PC-9 (cell line): ENCODE data around the gene MYO1F.

Experiments used
- EZH2 ChIP-seq: fragments of 200-600 bp; sonication (generic); IDR thresholded peaks from 2 replicates; pipeline ENCODE4 v1.8.0; 2017; ENCODE audit warnings: antibody characterized with exemption, low read depth
- TF ChIP-seq, protein P1 (sequence below): fragments of 200-600 bp; sonication (generic); conservative IDR thresholded peaks from 2 replicates; pipeline ENCODE4 v1.6.1; 2017; ENCODE audit warnings: mixed run types, antibody characterized with exemption, mild to moderate bottlenecking, moderate library complexity

DNA sequence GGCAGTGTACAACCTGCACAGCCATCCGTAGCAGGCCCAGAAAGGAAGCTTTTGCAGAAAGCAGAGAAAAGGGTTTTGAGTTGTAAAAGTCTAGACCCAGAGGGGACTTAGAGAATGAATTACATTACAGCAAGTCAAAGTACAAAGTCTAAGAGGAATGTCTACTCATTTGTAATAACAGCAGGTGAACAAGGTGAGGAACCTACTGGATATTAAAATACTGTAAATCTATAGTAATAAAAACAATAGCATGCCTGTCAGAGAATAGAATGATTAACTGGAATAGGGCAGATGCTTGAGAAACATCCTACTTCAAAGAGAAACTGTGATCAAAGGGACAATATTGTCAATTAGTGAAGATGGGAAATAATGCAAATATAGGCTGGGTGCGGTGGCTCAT lies 45.0 kb downstream of the MYO1F start:
- TF ChIP-seq, protein P1, sequence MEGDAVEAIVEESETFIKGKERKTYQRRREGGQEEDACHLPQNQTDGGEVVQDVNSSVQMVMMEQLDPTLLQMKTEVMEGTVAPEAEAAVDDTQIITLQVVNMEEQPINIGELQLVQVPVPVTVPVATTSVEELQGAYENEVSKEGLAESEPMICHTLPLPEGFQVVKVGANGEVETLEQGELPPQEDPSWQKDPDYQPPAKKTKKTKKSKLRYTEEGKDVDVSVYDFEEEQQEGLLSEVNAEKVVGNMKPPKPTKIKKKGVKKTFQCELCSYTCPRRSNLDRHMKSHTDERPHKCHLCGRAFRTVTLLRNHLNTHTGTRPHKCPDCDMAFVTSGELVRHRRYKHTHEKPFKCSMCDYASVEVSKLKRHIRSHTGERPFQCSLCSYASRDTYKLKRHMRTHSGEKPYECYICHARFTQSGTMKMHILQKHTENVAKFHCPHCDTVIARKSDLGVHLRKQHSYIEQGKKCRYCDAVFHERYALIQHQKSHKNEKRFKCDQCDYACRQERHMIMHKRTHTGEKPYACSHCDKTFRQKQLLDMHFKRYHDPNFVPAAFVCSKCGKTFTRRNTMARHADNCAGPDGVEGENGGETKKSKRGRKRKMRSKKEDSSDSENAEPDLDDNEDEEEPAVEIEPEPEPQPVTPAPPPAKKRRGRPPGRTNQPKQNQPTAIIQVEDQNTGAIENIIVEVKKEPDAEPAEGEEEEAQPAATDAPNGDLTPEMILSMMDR: no peak
- TF ChIP-seq EZH2: no peak
